ENCODE data around the gene CREG2.

CREG2 gene, protein sequence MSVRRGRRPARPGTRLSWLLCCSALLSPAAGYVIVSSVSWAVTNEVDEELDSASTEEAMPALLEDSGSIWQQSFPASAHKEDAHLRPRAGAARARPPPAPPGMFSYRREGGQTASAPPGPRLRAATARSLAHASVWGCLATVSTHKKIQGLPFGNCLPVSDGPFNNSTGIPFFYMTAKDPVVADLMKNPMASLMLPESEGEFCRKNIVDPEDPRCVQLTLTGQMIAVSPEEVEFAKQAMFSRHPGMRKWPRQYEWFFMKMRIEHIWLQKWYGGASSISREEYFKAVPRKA

DNA sequence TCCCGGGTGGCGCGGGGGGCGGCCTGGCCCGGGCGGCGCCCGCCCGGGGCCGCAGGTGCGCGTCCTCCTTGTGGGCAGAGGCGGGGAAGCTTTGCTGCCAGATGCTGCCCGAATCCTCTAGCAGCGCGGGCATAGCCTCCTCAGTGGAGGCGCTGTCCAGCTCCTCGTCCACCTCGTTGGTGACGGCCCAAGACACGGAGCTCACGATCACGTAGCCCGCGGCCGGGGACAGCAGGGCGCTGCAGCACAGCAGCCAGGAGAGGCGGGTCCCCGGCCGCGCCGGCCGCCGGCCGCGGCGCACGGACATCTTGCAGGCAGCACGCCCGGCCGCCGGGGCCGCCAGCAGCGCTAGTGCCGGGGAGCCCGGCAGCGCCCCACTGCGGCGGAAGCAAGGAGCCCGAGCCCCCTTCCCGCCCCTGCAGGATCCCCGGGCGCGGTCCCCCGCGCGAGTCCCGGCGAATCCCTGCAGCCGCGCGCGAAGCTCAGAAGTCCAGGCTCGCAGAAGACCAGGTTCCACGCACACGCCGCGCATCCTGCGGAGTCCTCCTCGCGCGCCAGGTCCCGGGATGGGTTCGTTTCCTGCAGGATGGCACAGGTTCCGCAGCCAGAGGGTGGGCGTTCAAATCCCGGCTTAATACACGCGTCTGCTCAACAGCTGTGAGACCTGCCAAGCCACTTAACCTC, at the start of gene CREG2:
TSS of gene CREG2 (minus strand) at position 353 of the 684 bp plus-strand sequence. CDS start at position 307, 46 bp downstream.
- DNase-seq (ENCODE audit: low read depth in 2 of 2, low spot score in 1 of 2): peak in 1 of 2 donors; percentile 4

DNA sequence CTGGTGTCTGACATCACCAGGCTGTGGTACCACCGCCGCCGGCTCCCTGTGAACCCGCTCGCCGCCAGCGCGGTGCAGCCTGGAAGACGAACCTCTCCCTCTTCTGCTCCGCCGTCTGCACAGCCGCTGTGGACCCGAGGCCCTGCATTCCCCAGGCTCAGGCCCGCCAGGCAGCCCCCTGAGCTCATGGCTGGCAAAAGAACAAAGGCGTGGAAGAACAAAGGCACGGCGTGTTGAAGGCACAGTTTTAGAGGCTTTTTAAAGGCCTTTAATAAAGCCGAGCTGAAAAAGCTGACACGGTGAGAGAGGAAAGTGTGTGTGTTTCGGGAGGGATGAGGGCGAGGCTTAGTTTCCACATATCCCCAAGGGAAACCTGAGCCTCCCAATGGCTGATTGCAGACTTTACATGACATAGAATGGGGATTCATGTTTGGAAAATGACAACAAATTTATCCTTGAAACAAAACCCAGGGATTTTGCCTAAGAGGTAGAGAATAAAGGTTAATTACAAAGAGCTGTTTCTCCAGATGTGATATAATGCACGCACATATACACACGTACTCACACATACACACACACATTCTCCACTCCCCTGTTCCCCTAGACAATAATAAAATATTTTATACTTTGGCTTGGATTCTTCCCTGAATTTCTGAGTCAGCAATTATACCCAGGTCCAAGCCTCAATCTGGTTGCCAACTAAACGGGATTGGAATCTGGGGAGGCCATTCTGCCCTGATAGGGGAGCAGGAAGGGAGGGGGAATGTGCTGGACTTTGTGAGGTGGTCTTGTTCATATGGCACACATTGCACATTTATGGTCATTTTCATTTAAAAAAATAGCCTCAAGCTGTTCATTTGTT, 47.9 kb upstream of the CREG2 start:
- no peak for DNase-seq (ENCODE audit: low read depth in 2 of 2, low spot score in 1 of 2)

DNA sequence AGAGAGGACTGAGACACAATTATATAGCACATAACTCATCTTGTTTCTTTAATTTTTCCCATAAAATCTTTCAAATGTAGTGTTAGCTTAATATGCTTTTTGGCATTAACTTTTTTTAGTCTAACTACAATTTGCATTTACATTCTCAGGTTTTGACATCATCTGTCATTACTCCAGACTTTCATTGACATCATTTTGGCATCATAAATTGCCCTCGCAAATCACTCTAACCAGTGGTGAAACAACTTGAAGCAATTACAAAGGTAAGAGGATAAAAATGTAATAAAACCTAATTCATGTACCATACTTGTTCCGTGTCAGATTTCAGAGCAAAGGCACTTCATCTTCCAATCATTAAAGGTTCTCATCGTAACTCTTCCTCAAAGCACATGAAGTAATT, 46.2 kb upstream of the CREG2 start:
- DNase-seq (ENCODE audit: low read depth in 2 of 2, low spot score in 1 of 2): no peak

DNA sequence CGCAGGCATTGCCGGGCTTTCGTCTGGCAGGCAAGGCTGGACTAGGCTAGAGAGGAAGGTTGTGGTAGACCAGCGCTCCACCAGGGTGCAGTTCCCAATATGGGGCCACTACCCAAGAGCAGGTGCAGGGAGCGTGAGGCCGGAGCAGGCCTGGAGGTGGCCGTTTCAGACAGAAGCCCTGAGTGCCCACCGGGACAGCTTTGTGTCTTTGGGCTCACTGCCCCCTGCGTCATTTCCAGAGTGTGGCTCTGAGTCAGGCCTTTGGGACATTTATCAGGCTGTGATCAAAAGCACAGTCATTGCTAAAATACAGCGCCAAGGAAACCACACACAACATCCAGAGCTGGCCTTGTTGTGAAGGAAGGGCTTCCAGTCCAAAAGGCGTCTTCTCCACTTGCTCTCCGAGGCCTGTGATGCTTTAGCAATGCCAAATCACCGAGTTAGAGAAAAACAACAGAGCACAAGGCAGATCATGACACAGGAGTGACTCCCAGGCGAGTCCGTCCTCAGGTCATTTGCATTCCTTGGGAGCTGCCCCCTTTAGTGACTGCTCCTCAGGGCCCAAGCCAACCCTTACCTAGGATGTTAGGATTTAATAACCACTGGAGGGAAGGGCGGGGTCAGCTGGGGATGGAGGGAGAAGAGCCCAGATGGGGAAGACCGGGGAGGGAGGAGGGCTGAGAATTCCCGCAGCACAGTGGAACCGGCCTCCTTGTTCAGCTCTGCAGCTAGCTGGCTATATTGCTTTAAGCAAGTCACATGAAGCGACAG, 45.3 kb upstream of the CREG2 start:
- DNase-seq (ENCODE audit: low read depth in 2 of 2, low spot score in 1 of 2): no peak

DNA sequence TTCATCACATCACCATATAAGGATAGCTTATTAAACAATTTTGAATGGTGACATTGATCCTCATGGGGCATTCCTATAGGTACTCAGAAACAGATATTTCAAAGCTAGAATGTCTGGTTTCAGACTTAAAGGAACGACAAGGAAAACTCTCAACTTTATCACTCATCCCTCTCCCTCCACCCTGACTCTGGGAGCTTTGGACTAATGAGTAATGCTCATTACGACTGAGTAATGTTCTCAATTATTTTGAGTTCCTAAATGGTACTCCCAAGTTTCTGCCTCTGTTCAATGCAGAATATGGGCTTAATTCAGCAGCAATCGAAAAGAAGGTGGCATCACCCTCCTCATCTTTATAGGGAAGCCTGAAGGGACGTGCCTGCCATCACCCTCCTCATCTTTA, 44.2 kb upstream of the CREG2 start:
- no peak for DNase-seq (ENCODE audit: low read depth in 2 of 2, low spot score in 1 of 2)

DNA sequence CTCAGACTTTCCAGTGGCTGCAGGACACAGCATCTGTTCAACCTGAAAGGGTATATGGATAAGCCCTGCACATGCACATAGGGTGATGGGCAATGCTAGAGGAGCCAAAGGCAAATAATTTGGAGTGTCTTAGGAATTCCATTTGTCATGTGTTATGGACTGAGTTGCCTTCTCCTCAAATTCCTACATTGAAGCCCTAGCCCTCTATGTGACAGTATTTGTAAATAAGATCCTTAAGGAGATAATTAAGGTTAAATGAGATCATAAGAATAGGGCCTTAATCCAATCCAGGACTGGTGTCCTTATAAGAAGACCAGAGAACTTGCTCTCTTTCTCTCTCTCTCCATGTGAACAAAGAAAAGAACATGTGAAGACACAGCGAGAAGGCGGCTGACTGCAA, 42.9 kb upstream of the CREG2 start:
- DNase-seq (ENCODE audit: low read depth in 2 of 2, low spot score in 1 of 2): no peak

DNA sequence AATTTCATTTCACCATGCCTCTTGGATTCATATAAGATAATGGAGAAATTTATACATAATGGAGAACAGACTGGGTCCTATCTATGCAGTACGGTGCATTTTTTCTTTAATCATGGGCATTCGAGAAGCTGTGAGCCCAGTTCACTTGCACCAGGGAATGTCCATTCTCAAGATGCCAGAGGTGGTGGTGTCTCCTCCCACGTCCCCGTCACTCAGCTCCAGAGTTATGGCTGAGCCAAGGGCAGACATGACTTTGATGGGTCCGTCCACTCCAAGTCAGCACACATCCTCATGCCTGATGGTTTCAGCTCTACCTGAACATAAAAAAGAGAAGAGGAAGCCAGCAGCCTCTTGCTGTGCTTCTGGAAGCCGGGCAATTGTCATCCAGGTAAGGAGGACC, 42.1 kb upstream of the CREG2 start:
- no peak for DNase-seq (ENCODE audit: low read depth in 2 of 2, low spot score in 1 of 2)

DNA sequence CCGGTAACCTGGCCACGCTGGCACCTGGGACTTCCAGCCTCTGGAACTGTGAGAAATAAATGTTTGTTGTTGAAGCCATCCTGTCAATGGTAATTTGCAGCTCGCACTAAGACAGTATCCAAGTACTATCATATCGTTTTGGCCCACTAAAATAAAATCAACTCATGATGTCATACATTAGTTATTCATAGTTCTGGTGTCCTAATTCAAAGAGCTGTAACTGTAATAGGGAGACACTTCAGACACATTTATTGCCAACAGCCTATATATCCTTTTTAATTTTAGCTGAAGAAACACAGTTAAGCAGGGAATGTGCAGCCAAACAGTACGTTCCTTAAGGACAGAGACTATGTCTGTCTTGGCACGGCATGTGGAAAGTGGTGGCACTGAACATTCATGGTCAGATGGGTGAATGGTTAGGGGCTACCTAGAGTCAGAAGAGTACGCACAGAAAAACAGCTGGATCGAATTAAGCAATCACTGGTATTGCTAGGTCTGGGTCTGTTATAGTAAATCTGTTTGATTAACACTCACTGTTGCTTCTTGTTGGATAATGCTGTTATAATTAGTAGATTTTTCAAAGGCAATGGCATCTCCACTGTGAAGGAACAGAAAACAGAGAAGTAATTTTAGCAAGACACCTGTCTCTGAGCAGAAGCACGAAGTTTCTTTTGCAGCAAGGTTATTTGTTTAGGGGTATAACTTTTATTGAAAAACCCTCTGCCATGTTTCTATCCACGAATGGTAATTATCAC, 41.3 kb upstream of the CREG2 start:
- DNase-seq (ENCODE audit: low read depth in 2 of 2, low spot score in 1 of 2): no peak

DNA sequence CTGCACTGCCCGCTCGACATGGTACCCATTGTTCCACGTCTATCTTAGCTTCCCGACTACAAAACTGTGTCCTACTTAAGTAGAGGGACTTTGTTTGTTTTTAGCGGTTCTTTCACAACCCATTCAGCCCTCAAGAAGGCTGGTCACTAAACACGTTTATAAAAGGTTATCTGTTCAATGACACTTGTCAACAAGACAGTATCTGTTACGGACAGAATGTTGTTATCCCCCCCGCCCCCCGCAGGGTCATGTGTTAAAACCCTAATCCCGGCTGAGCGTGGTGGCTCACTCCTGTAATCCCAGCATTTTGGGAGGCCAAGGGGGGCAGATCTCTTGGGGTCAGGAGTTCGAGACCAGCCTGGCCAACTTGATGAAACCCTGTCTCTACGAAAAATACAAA, 40.4 kb upstream of the CREG2 start:
- DNase-seq (ENCODE audit: low read depth in 2 of 2, low spot score in 1 of 2): no peak

DNA sequence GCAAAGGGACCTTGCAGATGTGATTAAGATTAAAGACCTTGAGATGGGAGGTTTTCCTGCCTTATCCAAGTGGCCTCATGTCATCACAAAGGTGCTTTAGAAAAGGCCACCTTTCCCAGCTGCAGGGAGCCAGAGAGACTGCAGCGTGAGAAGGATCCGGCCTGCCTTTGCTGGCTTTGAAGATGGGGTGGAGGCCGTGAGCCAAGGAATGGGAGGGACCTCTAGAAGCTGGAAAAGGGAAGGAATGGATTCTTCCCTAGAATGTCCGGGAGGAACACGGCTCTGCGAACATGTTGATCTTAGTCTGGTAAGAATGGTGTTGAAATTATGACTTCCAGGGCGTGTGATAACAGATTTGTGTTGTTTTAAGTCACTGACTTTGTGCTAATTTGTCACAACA, 39.9 kb upstream of the CREG2 start:
- no peak for DNase-seq (ENCODE audit: low read depth in 2 of 2, low spot score in 1 of 2)

DNA sequence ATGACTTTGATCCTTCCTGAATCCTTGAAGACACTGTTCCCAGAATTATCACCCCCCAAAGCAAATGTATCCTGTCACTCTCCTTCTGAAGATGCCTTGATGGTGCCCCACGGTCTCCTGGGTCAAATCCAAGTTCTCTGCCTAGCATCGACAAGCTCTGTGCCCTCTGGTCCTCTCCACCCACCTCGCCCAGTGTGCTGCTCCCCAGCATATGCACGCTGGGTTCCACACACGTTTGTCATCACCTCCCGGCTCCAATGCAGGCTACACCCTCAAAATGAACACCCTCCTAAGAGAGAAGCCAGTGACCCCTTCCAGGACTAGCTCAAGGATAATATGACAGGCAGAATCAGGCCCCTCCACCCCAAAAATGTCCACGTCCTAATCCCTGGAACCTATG, 39.5 kb upstream of the CREG2 start:
- no peak for DNase-seq (ENCODE audit: low read depth in 2 of 2, low spot score in 1 of 2)

DNA sequence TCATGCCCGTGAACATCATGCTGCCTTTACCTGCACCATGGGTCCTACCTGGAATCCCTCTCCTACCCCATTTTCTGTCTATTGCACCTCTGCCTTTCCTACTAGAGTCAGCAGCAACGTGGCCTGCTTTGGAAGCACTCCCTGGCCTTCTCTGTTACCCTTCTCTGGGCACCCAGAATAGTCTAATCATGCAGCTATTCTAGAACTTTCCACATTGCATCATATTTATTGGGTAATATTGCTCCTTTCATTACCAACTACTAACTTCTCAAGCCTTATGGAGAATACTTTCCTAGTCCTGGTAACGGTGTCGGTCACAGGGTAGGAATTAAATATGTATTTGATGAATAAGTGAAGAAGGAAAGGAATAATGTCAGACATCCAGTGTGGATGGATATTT, 33.3 kb upstream of the CREG2 start:
- no peak for DNase-seq (ENCODE audit: low read depth in 2 of 2, low spot score in 1 of 2)

DNA sequence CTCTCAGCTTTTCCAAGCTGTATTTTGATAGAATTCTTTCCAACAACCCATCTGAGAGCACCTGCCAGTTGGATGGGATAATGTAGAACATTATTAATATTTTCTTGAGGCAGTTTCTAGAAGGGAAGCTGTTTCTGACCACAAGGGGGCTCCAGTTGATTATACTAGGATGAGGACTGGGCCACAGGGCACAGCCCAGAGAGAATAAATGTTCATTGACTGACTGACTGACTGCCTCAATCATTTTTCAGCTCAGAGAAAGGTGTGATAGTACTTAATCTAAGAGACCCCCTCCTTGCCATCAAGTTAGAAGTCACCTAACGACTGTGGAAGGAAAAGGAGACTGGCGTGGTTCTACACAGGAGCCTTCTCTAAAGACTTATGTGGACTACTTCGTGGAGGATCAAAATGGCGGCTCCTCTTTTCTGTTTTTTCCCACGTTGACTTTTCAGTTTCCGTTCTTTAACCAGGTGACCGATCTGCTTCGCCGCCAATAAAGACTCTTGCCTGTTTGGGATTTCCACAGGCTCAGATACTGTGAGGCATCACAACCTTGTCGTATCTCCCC, 31.9 kb upstream of the CREG2 start:
- peak; percentile 19 to 35 for DNase-seq (ENCODE audit: low read depth in 2 of 2, low spot score in 1 of 2)

DNA sequence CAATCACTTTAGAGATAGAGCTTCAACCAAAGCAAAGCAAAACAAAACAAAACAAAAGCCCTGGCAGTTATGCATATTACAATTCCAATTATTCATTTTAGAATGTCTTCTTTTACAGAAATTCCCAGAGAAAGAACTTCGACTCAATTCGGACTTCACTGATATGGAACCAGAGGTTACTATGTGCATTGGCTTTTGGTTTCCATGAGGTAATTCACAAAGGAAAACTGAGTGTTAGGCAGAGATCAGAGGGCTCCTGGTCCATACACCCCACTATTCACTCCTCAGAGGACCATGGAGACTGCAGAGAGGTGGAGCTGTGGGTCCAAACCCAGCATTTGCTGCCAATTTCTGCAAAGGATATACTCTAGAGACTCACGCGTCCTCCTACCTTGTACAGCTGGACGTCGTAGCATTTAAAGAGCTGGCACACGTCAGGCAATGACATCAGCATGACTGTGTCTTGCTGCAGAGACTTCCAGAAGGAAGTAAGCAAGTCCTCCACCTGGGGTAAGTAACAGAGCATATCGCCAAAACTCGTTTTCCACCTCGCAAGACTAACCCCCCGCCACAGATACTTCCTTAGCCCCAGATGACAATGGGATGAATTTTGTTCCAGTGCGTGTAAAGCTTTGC, 31.3 kb upstream of the CREG2 start:
- DNase-seq (ENCODE audit: low read depth in 2 of 2, low spot score in 1 of 2): no peak

DNA sequence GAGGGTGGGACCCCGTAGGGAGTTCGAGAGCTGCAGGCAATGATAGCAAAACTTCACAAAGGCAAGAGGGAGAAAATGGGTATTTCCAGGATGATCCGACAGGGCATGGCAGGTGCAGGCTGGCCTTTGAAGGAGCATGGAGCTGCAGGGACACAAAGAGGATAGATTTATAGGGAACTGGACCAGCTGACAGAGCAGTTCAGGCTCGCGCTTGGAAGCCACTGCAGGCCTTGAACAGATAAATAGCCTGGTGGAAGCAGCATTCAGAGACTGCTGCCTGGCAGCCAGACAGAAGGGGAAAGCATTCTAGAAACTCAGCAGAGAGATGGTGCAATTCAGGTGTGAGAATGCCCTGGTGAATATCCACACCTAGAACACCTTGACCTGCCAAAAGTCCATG, 29.3 kb upstream of the CREG2 start:
- no peak for DNase-seq (ENCODE audit: low read depth in 2 of 2, low spot score in 1 of 2)

DNA sequence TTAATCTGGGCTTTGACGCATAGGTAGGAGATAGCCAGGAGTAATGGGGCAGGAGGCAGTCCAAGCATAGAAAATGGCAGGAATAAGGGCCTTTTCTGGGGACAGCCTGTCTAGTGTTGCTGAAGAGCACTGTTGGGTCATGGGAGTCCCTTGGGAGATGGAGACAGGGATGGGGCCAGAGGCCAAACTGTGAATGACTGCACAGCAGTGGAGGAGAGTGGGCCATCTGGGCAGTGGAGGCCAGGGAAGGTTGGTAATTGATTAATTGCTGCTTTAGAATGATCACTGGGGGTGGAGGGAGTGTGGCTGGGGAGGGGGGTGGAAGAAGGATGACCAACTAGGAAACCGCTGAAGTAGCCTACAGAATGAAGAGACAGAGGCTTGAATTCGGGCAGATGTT, 28.6 kb upstream of the CREG2 start:
- DNase-seq (ENCODE audit: low read depth in 2 of 2, low spot score in 1 of 2): no peak

DNA sequence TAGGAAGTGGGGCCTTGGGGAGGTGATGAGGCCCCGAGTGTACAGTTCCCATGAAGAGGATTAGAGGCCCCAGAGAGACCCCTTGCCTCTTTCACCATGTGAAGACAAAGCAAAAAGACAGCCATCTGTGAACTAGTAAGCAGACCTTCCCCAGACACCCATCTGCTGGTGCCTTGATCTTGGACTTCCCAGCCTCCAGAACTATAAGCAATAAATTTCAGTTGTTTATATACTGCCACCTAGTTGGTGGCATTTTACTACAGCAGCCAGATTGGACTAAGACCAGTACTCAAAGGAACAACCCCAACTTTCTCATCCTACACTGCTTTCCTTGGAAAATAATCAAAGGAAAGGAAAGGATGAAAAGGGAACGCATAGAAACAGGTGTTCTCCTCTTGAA, 27.9 kb upstream of the CREG2 start:
- no peak for DNase-seq (ENCODE audit: low read depth in 2 of 2, low spot score in 1 of 2)

DNA sequence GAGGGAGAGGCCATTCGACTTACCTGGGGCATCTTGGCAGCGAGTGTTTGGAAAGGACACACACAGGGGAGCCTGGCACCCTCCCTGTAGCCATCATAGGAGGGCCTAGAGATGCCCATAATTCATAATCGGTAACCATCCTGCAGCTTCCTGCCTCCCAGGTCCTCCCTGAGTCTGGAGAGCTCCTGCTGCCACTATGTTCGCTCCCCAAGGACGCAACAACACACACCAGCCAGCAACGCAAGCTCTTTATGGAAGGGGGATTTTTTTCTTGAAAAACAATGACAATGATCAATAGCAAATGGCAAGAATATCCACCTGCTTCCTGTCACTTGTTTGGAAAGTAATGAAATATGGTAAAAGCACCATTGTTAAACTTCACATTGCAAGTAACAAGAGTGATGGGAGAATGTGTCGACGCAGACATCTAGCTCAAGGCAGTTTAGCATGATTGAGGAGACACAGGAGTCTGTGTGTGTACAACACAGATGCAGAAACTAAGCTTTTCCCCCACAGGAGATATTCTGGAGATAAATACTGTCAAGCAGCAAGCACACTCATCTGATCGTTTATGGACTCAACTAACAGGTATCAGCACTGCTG, 24.9 kb upstream of the CREG2 start:
- no peak for DNase-seq (ENCODE audit: low read depth in 2 of 2, low spot score in 1 of 2)

DNA sequence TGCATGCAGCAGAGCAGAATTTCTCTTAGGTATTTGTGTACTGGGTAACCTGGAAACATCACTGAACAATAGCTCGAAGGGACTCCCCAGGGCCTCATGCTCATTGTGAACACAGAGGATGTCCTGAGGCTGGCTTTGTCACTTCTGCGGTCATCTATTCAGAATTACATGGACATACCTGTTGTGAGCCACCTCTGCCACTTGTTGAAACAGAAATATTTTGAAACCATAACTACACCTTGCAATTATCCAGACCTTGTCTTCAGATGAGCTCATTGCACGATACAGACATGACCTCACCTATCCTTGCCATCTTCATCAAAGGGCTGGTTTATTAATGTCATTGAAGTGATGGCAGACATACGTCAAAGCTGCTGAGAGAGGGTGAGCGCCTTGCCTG, 23.4 kb upstream of the CREG2 start:
- no peak for DNase-seq (ENCODE audit: low read depth in 2 of 2, low spot score in 1 of 2)

All from stimulated activated CD8-positive, alpha-beta memory T cell treated with anti-CD3 and anti-CD28 coated beads, Interleukin-4, amount 100 ng/mL, for 1 hour (primary cell).